Cardiac muscle cell (in vitro differentiated cells and primary cell): Measurements from ENCODE around the gene METTL9. TPM values are rescaled to one million over a fixed set of nuclear protein-coding genes. Genes with fewer than 3 reads are reported as not detected.

Experiments used
- DNase-seq, 2 donors: peaks; one replicate each; pipeline versions ENCODE4 v3.0.0 to v3.0.0-alpha.2; 2010 to 2017; ENCODE audit warnings: low read depth in 1 of 2, low spot score in 1 of 2
- H3K27ac ChIP-seq: fragments of 200-600 bp; sonication (generic); 2 replicates; pipeline ENCODE4 v1.5.1; 2016
- H3K27me3 ChIP-seq: fragments of 200-600 bp; sonication (generic); 2 replicates; pipeline ENCODE4 v1.6.0; 2016; ENCODE audit warnings: control low read depth
- H3K36me3 ChIP-seq: fragments of 200-600 bp; sonication (generic); 2 replicates; pipeline ENCODE4 v1.5.1; 2016; ENCODE audit warnings: control low read depth
- H3K4me1 ChIP-seq: fragments of 200-600 bp; sonication (generic); 2 replicates; pipeline ENCODE4 v1.8.1; 2017; ENCODE audit warnings: low read depth, mild to moderate bottlenecking, mixed run types
- H3K4me3 ChIP-seq: fragments of 200-600 bp; sonication (generic); 2 replicates; pipeline ENCODE4 v1.5.1; 2016; ENCODE audit warnings: mild to moderate bottlenecking
- H3K9me3 ChIP-seq: fragments of 200-600 bp; sonication (generic); 2 replicates; pipeline ENCODE4 v1.5.1; 2017; ENCODE audit warnings: low read depth, mild to moderate bottlenecking, control low read depth
- polyA plus RNA-seq: library from polyadenylated mRNA; unstranded; fragments of >200 nt; fragmentation: Nextera tagmentation; extraction: Ambion mirVana; gene quantifications from 2 replicates; pipeline ENCODE4 v1.2.1, GENCODE V29; 2016
- total RNA-seq: library from RNA; depleted of rRNA; stranded (reverse); fragments of >200 nt; gene quantifications from 2 replicates; pipeline ENCODE4 v1.2.3, GENCODE V29; 2016
- TF ChIP-seq, protein P1 (sequence below): IDR thresholded peaks from 2 replicates; pipeline ENCODE4 v1.5.1; 2012; ENCODE audit warnings: low read depth, mild to moderate bottlenecking, low read length

METTL9 gene
- total and polyA plus RNA-seq, 2 experiments from 2014 or later = 125 to 313 TPM

GRCh38 chr16:21694609-21695008 is 95.2 kb downstream of the METTL9 start:
- no peaks in the 10 kb centered on the region for H3K27me3 ChIP-seq
- no peak overlapping the region for H3K4me3 ChIP-seq
- H3K9me3 ChIP-seq = no peaks in the 10 kb centered on the region
- TF ChIP-seq, protein P1, sequence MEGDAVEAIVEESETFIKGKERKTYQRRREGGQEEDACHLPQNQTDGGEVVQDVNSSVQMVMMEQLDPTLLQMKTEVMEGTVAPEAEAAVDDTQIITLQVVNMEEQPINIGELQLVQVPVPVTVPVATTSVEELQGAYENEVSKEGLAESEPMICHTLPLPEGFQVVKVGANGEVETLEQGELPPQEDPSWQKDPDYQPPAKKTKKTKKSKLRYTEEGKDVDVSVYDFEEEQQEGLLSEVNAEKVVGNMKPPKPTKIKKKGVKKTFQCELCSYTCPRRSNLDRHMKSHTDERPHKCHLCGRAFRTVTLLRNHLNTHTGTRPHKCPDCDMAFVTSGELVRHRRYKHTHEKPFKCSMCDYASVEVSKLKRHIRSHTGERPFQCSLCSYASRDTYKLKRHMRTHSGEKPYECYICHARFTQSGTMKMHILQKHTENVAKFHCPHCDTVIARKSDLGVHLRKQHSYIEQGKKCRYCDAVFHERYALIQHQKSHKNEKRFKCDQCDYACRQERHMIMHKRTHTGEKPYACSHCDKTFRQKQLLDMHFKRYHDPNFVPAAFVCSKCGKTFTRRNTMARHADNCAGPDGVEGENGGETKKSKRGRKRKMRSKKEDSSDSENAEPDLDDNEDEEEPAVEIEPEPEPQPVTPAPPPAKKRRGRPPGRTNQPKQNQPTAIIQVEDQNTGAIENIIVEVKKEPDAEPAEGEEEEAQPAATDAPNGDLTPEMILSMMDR = no peak
- H3K36me3 ChIP-seq = no peaks in the 10 kb centered on the region
- H3K4me1 ChIP-seq = no peaks in the 10 kb centered on the region
- no peak for DNase-seq
- H3K27ac ChIP-seq = no peak overlapping the region

- TF ChIP-seq, protein P1 = no peak
- DNase-seq = no peak
- Histone ChIP-seq H3K27ac (no peak overlapping the region), H3K9me3 (no peaks in the 10 kb centered on the region), H3K4me3 (no peak overlapping the region), H3K4me1 (no peaks in the 10 kb centered on the region), H3K36me3 (no peaks in the 10 kb centered on the region), H3K27me3 (no peaks in the 10 kb centered on the region)
These were observed 97.7 kb downstream of the METTL9 start for GRCh38 chr16:21697032-21697431.

GRCh38 chr16:21698169-21699032 is 99.0 kb downstream of the METTL9 start:
- no peak overlapping the region for H3K27ac ChIP-seq
- TF ChIP-seq, protein P1 = no peak

GRCh38 chr16:21701271-21701670 is 101.9 kb downstream of the METTL9 start:
- no peak for DNase-seq
- H3K4me3 ChIP-seq = no peak overlapping the region

More at GRCh38 chr16:21698169-21699032, 99.0 kb downstream of the METTL9 start:
- no peak for DNase-seq
- Histone ChIP-seq H3K27me3 (no peaks in the 10 kb centered on the region), H3K4me3 (no peak overlapping the region), H3K4me1 (no peaks in the 10 kb centered on the region), H3K9me3 (no peaks in the 10 kb centered on the region), H3K36me3 (no peaks in the 10 kb centered on the region)

GRCh38 chr16:21702276-21702675 is 102.9 kb downstream of the METTL9 start:
- no peaks in the 10 kb centered on the region for H3K27me3 ChIP-seq
- TF ChIP-seq, protein P1 = no peak
- H3K4me1 ChIP-seq = no peaks in the 10 kb centered on the region
- no peak for DNase-seq
- no peak overlapping the region for H3K4me3 ChIP-seq
- no peak overlapping the region for H3K27ac ChIP-seq
- H3K36me3 ChIP-seq = no peaks in the 10 kb centered on the region
- H3K9me3 ChIP-seq = no peaks in the 10 kb centered on the region

More at GRCh38 chr16:21701271-21701670, 101.9 kb downstream of the METTL9 start:
- H3K4me1 ChIP-seq = no peaks in the 10 kb centered on the region
- no peak overlapping the region for H3K27ac ChIP-seq
- TF ChIP-seq, protein P1 = no peak
- H3K36me3 ChIP-seq = no peaks in the 10 kb centered on the region
- no peaks in the 10 kb centered on the region for H3K9me3 ChIP-seq
- H3K27me3 ChIP-seq = no peaks in the 10 kb centered on the region
